ENCODE results near the gene PRR13.
"Not testable (repeated sequence)": the region's sequence is repeated elsewhere in the genome, so short reads cannot be mapped to it uniquely, and the experiment has no call there.

PRR13 gene

GRCh38 chr12:53468282-53468681, 26.7 kb downstream of the PRR13 start:
- no peak for DNase-seq (ENCODE audit: low read depth in 2 of 2)

- DNase-seq (ENCODE audit: low read depth in 2 of 2): no peak
These were observed 30.6 kb downstream of the PRR13 start for GRCh38 chr12:53472056-53472582.

GRCh38 chr12:53474077-53474476, 32.5 kb downstream of the PRR13 start:
- no peak for DNase-seq (ENCODE audit: low read depth in 2 of 2)

GRCh38 chr12:53474819-53475218, 33.3 kb downstream of the PRR13 start:
- no peak for DNase-seq (ENCODE audit: low read depth in 2 of 2)

GRCh38 chr12:53476769-53477209, 35.3 kb downstream of the PRR13 start:
- DNase-seq (ENCODE audit: low read depth in 2 of 2): no peak

- no peak for DNase-seq (ENCODE audit: low read depth in 2 of 2)
These were observed 37.3 kb downstream of the PRR13 start for GRCh38 chr12:53478865-53479264.

- DNase-seq (ENCODE audit: low read depth in 2 of 2): no peak
These were observed 37.8 kb downstream of the PRR13 start for GRCh38 chr12:53479331-53479730.

- no peak for DNase-seq (ENCODE audit: low read depth in 2 of 2)
These were observed 39.2 kb downstream of the PRR13 start for GRCh38 chr12:53480491-53481442.

- DNase-seq (ENCODE audit: low read depth in 2 of 2): not testable (repeated sequence)
These were observed 39.9 kb downstream of the PRR13 start for GRCh38 chr12:53481458-53481857.

GRCh38 chr12:53481939-53482586, 40.5 kb downstream of the PRR13 start:
- DNase-seq (ENCODE audit: low read depth in 2 of 2): no peak

- DNase-seq (ENCODE audit: low read depth in 2 of 2): no peak
These were observed 41.2 kb downstream of the PRR13 start for GRCh38 chr12:53482626-53483168.

- DNase-seq (ENCODE audit: low read depth in 2 of 2): no peak
These were observed 41.9 kb downstream of the PRR13 start for GRCh38 chr12:53483225-53483978.

GRCh38 chr12:53483979-53484377, 42.4 kb downstream of the PRR13 start:
- DNase-seq (ENCODE audit: low read depth in 2 of 2): no peak

- DNase-seq (ENCODE audit: low read depth in 2 of 2): no peak
These were observed 43.4 kb downstream of the PRR13 start for GRCh38 chr12:53484686-53485575.

GRCh38 chr12:53485955-53486735, 44.6 kb downstream of the PRR13 start:
- no peak for DNase-seq (ENCODE audit: low read depth in 2 of 2)

- no peak for DNase-seq (ENCODE audit: low read depth in 2 of 2)
These were observed 45.4 kb downstream of the PRR13 start for GRCh38 chr12:53486736-53487487.

GRCh38 chr12:53489242-53489864, 47.8 kb downstream of the PRR13 start:
- DNase-seq (ENCODE audit: low read depth in 2 of 2): no peak

GRCh38 chr12:53492188-53492587, 50.7 kb downstream of the PRR13 start:
- DNase-seq (ENCODE audit: low read depth in 2 of 2): no peak
